ENCODE data around the gene ZBTB40. TPM values are rescaled to one million over a fixed set of nuclear protein-coding genes. Genes with fewer than 3 reads are reported as not detected.

Gene ZBTB40
- total RNA-seq, 1 experiment from 2014 or later = 25.3 TPM

DNA sequence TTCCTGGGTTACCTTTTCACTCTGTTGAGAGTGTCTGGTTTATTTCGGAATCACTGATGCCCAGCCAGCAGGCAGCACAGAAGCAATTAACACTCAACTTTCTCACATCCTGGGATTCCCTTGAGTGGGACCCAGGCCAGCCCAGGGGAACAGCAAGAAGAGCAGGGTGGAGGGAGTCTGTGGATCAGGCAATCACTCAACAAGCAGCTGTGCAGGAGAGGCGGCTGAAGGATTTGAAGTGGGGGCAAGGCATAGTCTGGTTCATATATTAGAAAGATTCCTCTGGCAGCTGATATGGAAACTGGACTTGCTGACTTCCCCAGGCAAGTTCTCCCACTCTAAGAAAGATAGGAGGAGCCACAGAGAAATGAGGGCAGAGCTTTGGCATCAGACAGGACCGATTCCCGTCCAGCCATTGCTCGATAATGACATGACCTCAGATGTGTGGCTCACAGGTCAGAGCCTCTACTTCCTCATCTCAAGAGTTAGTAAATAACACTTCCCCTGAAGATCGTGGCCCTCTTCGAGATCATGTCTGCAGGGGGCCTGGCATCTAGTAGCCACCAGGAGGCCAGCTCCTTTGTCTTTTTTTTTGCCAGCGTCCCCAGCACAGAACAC is 124.0 kb downstream of the ZBTB40 start:
- no TSS peak for BruUV-seq (replicated peaks)
- intact Hi-C loops (cut with micrococcal nuclease; ENCODE audit: unreplicated experiment) = no loop called here
- no peak overlapping the region for H3K4me3 ChIP-seq (ENCODE audit: low read depth, low read length, poor library complexity, severe bottlenecking)
- ChIA-PET POLR2A (ENCODE audit: low non-redundant PET) (no interaction called here), CTCF (no interaction called here)
- H3K36me3 ChIP-seq (ENCODE audit: insufficient read depth, low read length, poor library complexity, severe bottlenecking) = no peaks in the 10 kb centered on the region
- no peak overlapping the region for H3K27ac ChIP-seq (ENCODE audit: low read depth, low read length, poor library complexity, severe bottlenecking)
- no peaks in the 10 kb centered on the region for H3K4me1 ChIP-seq (ENCODE audit: insufficient read depth, low read length, poor library complexity, severe bottlenecking)
- DNase-seq (ENCODE audit: low spot score) = no peak
- TF ChIP-seq, protein P1, sequence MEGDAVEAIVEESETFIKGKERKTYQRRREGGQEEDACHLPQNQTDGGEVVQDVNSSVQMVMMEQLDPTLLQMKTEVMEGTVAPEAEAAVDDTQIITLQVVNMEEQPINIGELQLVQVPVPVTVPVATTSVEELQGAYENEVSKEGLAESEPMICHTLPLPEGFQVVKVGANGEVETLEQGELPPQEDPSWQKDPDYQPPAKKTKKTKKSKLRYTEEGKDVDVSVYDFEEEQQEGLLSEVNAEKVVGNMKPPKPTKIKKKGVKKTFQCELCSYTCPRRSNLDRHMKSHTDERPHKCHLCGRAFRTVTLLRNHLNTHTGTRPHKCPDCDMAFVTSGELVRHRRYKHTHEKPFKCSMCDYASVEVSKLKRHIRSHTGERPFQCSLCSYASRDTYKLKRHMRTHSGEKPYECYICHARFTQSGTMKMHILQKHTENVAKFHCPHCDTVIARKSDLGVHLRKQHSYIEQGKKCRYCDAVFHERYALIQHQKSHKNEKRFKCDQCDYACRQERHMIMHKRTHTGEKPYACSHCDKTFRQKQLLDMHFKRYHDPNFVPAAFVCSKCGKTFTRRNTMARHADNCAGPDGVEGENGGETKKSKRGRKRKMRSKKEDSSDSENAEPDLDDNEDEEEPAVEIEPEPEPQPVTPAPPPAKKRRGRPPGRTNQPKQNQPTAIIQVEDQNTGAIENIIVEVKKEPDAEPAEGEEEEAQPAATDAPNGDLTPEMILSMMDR (conservative IDR thresholded peaks at IDR 0.05; ENCODE audit: low read depth, low read length) = no peak
- TF ChIP-seq EZH2 (IDR thresholded peaks at IDR 0.05; ENCODE audit: borderline replicate concordance, low read depth, low read length, poor library complexity, severe bottlenecking) = no peak
- peaks cover 13% of the 10 kb centered on the region for H3K9me3 ChIP-seq (ENCODE audit: low read depth, low read length, poor library complexity, severe bottlenecking)
- peaks cover 10% of the 10 kb centered on the region for H3K27me3 ChIP-seq (replicated peaks; ENCODE audit: insufficient read depth, low read depth, low read length, poor library complexity)

DNA sequence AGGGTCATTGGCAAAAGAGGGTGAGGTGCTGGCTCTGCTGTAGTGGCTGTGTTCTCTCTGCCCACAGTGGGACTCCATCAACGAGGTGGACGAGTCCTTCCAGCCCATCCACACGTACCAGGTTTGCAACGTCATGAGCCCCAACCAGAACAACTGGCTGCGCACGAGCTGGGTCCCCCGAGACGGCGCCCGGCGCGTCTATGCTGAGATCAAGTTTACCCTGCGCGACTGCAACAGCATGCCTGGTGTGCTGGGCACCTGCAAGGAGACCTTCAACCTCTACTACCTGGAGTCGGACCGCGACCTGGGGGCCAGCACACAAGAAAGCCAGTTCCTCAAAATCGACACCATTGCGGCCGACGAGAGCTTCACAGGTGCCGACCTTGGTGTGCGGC is 124.5 kb downstream of the ZBTB40 start:
- no TSS peak for BruUV-seq (replicated peaks)

DNA sequence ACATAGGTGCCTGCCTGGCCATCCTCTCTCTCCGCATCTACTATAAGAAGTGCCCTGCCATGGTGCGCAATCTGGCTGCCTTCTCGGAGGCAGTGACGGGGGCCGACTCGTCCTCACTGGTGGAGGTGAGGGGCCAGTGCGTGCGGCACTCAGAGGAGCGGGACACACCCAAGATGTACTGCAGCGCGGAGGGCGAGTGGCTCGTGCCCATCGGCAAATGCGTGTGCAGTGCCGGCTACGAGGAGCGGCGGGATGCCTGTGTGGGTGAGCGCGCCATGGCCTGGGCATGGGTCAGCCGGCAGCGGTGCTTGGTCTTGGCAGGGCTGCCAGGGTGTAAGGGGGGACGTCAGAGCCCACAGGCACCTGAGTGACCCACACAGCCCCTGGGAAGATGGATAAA is 125.0 kb downstream of the ZBTB40 start:
- Histone ChIP-seq H3K27me3 (replicated peaks; ENCODE audit: insufficient read depth, low read depth, low read length, poor library complexity) (peaks cover 10% of the 10 kb centered on the region), H3K4me1 (ENCODE audit: insufficient read depth, low read length, poor library complexity, severe bottlenecking) (no peaks in the 10 kb centered on the region), H3K36me3 (ENCODE audit: insufficient read depth, low read length, poor library complexity, severe bottlenecking) (no peaks in the 10 kb centered on the region), H3K27ac (ENCODE audit: low read depth, low read length, poor library complexity, severe bottlenecking) (no peak overlapping the region), H3K9me3 (ENCODE audit: low read depth, low read length, poor library complexity, severe bottlenecking) (peaks cover 13% of the 10 kb centered on the region), H3K4me3 (ENCODE audit: low read depth, low read length, poor library complexity, severe bottlenecking) (no peak overlapping the region)
- TF ChIP-seq, protein P1 (conservative IDR thresholded peaks at IDR 0.05; ENCODE audit: low read depth, low read length) = no peak
- TF ChIP-seq EZH2 (IDR thresholded peaks at IDR 0.05; ENCODE audit: borderline replicate concordance, low read depth, low read length, poor library complexity, severe bottlenecking) = no peak
- POLR2A ChIA-PET (ENCODE audit: low non-redundant PET) = no interaction called here
- CTCF ChIA-PET = no interaction called here
- intact Hi-C loops (cut with micrococcal nuclease; ENCODE audit: unreplicated experiment) = no loop called here
- no peak for DNase-seq (ENCODE audit: low spot score)
- no TSS peak for BruUV-seq (replicated peaks)

More for the DNA sequence above, 124.5 kb downstream of the ZBTB40 start:
- peaks cover 10% of the 10 kb centered on the region for H3K27me3 ChIP-seq (replicated peaks; ENCODE audit: insufficient read depth, low read depth, low read length, poor library complexity)
- TF ChIP-seq EZH2 (IDR thresholded peaks at IDR 0.05; ENCODE audit: borderline replicate concordance, low read depth, low read length, poor library complexity, severe bottlenecking) = no peak
- TF ChIP-seq, protein P1 (conservative IDR thresholded peaks at IDR 0.05; ENCODE audit: low read depth, low read length) = no peak
- ChIA-PET POLR2A (ENCODE audit: low non-redundant PET) (no interaction called here), CTCF (no interaction called here)
- H3K36me3 ChIP-seq (ENCODE audit: insufficient read depth, low read length, poor library complexity, severe bottlenecking) = no peaks in the 10 kb centered on the region
- DNase-seq (ENCODE audit: low spot score) = no peak
- intact Hi-C loops (cut with micrococcal nuclease; ENCODE audit: unreplicated experiment) = no loop called here
- no peaks in the 10 kb centered on the region for H3K4me1 ChIP-seq (ENCODE audit: insufficient read depth, low read length, poor library complexity, severe bottlenecking)
- no peak overlapping the region for H3K4me3 ChIP-seq (ENCODE audit: low read depth, low read length, poor library complexity, severe bottlenecking)
- H3K27ac ChIP-seq (ENCODE audit: low read depth, low read length, poor library complexity, severe bottlenecking) = no peak overlapping the region
- peaks cover 13% of the 10 kb centered on the region for H3K9me3 ChIP-seq (ENCODE audit: low read depth, low read length, poor library complexity, severe bottlenecking)
